Glutamatergic neuron (in vitro differentiated cells): ENCODE measurements around the gene TTLL9. TPM values are rescaled to one million over a fixed set of nuclear protein-coding genes. Genes with fewer than 3 reads are reported as not detected.

Source experiments
- DNase-seq: peaks from one replicate; pipeline ENCODE4 v3.0.0; 2022
- H3K27ac Mint-ChIP-seq: one replicate; pipeline ENCODE4 v1.8.0; 2020; ENCODE audit warnings: mild to moderate bottlenecking, mixed read lengths, inconsistent platforms; ENCODE audit not compliant: unreplicated experiment
- H3K27me3 Mint-ChIP-seq: one replicate; pipeline ENCODE4 v1.8.0; 2020; ENCODE audit warnings: mild to moderate bottlenecking, moderate library complexity, mixed read lengths, inconsistent platforms; ENCODE audit not compliant: unreplicated experiment
- H3K36me3 Mint-ChIP-seq: one replicate; pipeline ENCODE4 v1.8.0; 2020; ENCODE audit warnings: mild to moderate bottlenecking, mixed read lengths, inconsistent platforms; ENCODE audit not compliant: unreplicated experiment
- H3K4me1 Mint-ChIP-seq: one replicate; pipeline ENCODE4 v1.8.0; 2020; ENCODE audit warnings: mild to moderate bottlenecking, low read depth, mixed read lengths, inconsistent platforms; ENCODE audit not compliant: unreplicated experiment
- H3K4me3 Mint-ChIP-seq: one replicate; pipeline ENCODE4 v1.8.0; 2020; ENCODE audit warnings: mild to moderate bottlenecking, mixed read lengths, inconsistent platforms; ENCODE audit not compliant: unreplicated experiment
- H3K9me3 Mint-ChIP-seq: one replicate; pipeline ENCODE4 v1.8.0; 2020; ENCODE audit warnings: mild to moderate bottlenecking, moderate library complexity, mixed read lengths, inconsistent platforms; ENCODE audit not compliant: unreplicated experiment
- CTCF ChIP-seq: fragments of 200-600 bp; sonication (generic); IDR thresholded peaks from one replicate; pipeline ENCODE4 v1.5.0; 2021; ENCODE audit not compliant: partially characterized antibody, unreplicated experiment
- total RNA-seq: library from RNA; stranded (reverse); fragmentation: NEBNext Ultra II Directional; extraction: Animal tissue kit (Norgen Biotek cat#: 25700); gene quantifications from one replicate; pipeline ENCODE4 v1.2.1, GENCODE V29; 2021; ENCODE audit not compliant: unreplicated experiment

TTLL9 gene
- total RNA-seq, 1 donor from 2014 or later: 1.5 TPM

GRCh38 chr20:31972471-31973021 lies 102.1 kb downstream of the TTLL9 start:
- Mint-ChIP-seq H3K27me3 (peaks cover 21% of the 10 kb centered on the region), H3K9me3 (peaks cover 22% of the 10 kb centered on the region), H3K4me1 (peaks cover 64% of the 10 kb centered on the region), H3K27ac (peak overlapping the region; percentile 53), H3K36me3 (peaks cover 6% of the 10 kb centered on the region), H3K4me3 (peak overlapping the region; percentile 90)
- DNase-seq: no peak
- no peak for TF ChIP-seq CTCF

- Mint-ChIP-seq H3K9me3 (peaks cover 18% of the 10 kb centered on the region), H3K27ac (peak overlapping the region; percentile 96), H3K36me3 (peaks cover 6% of the 10 kb centered on the region), H3K27me3 (peaks cover 17% of the 10 kb centered on the region), H3K4me1 (peaks cover 67% of the 10 kb centered on the region), H3K4me3 (peak overlapping the region; percentile 90)
- no peak for DNase-seq
- TF ChIP-seq CTCF: no peak
These were observed 103.9 kb downstream of the TTLL9 start for GRCh38 chr20:31974296-31974695.

GRCh38 chr20:31974951-31975487 lies 104.6 kb downstream of the TTLL9 start:
- peak; percentile 96 for DNase-seq
- Mint-ChIP-seq H3K27me3 (peaks cover 14% of the 10 kb centered on the region), H3K4me1 (peaks cover 72% of the 10 kb centered on the region), H3K4me3 (peak overlapping the region; percentile 90), H3K9me3 (peaks cover 15% of the 10 kb centered on the region), H3K36me3 (peaks cover 6% of the 10 kb centered on the region), H3K27ac (peak overlapping the region; percentile 96)
- TF ChIP-seq CTCF: no peak

GRCh38 chr20:31975874-31976273 lies 105.4 kb downstream of the TTLL9 start:
- Mint-ChIP-seq H3K27me3 (peaks cover 12% of the 10 kb centered on the region), H3K27ac (no peak overlapping the region), H3K4me3 (no peak overlapping the region), H3K9me3 (peaks cover 12% of the 10 kb centered on the region), H3K4me1 (peaks cover 65% of the 10 kb centered on the region), H3K36me3 (no peaks in the 10 kb centered on the region)
- no peak for DNase-seq
- TF ChIP-seq CTCF: no peak

- Mint-ChIP-seq H3K36me3 (peaks cover 5% of the 10 kb centered on the region), H3K27me3 (peaks cover 17% of the 10 kb centered on the region), H3K4me1 (peaks cover 59% of the 10 kb centered on the region), H3K9me3 (peaks cover 14% of the 10 kb centered on the region), H3K27ac (peak overlapping the region; percentile 31), H3K4me3 (peak overlapping the region; percentile 70)
- TF ChIP-seq CTCF: no peak
- DNase-seq: no peak
These were observed 106.6 kb downstream of the TTLL9 start for GRCh38 chr20:31977080-31977479.
